T-cell (primary cell): ENCODE measurements around the gene SH3RF2. TPM values are rescaled to one million over a fixed set of nuclear protein-coding genes. Genes with fewer than 3 reads are reported as not detected.

Experiments used
- ATAC-seq, 4 experiments: fragments of 200-7000 bp in 3 of 4; fragments of 150-1000 bp in 1 of 4; cut with Tn5 transposase; replicated peaks in 1 of 4; 1 replicate in 3 of 4; 2 replicates in 1 of 4; pipeline ENCODE4 v1.10.0; 2021; ENCODE audit warnings: moderate library complexity in 3 of 4, mild to moderate bottlenecking in 2 of 4, moderate number of reproducible peaks in 1 of 4
- CTCF ChIA-PET, 2 donors: fragments of 300-600 bp; sonication (Branson Sonifier 250); formaldehyde crosslinking; loops; one replicate each; lab custom pipeline; 2022; ENCODE audit warnings: antibody characterized with exemption in 2 of 2; lab: Charles Lee
- POLR2A ChIA-PET, 2 donors: fragments of 300-600 bp; sonication (Branson Sonifier 250); formaldehyde crosslinking; loops; one replicate each; lab custom pipeline; 2022; ENCODE audit warnings: antibody characterized with exemption in 2 of 2; lab: Charles Lee
- DNase-seq, 35 experiments: peaks; one replicate each; pipeline versions ENCODE4 v3.0.0 to v3.0.0-alpha.2; 2013 to 2023
- H3K27ac ChIP-seq: one replicate; pipeline ENCODE4 v1.5.1; 2013; ENCODE audit warnings: low read length
- H3K27me3 ChIP-seq, 2 experiments: replicated peaks in 1 of 2; 1 replicate in 1 of 2; 2 replicates in 1 of 2; pipeline versions ENCODE4 v1.6.1 to v1.7.0; 2013; ENCODE audit warnings: low read length in 1 of 2, mixed read lengths in 1 of 2; ENCODE audit not compliant: control insufficient read depth in 2 of 2, insufficient read depth in 2 of 2; ENCODE audit errors: extremely low read depth in 1 of 2
- H3K36me3 ChIP-seq, 2 donors: 1 replicate in 1 of 2; 2 replicates in 1 of 2; pipeline versions ENCODE4 v1.6.1 to v1.7.0; 2013; ENCODE audit warnings: low read length in 1 of 2; ENCODE audit not compliant: control insufficient read depth in 2 of 2, insufficient read depth in 1 of 2; ENCODE audit errors: extremely low read depth in 1 of 2
- H3K4me1 ChIP-seq, 2 experiments: 1 replicate in 1 of 2; 2 replicates in 1 of 2; pipeline versions ENCODE4 v1.6.1 to v1.7.0; 2013; ENCODE audit warnings: low read length in 2 of 2, mixed read lengths in 1 of 2; ENCODE audit not compliant: insufficient read depth in 2 of 2, control insufficient read depth in 1 of 2; ENCODE audit errors: extremely low read depth in 1 of 2
- H3K4me3 ChIP-seq, 2 donors: 1 replicate in 1 of 2; 2 replicates in 1 of 2; pipeline versions ENCODE4 v1.5.1 to v1.7.0; 2013; ENCODE audit warnings: mild to moderate bottlenecking in 2 of 2, low read length in 1 of 2, moderate library complexity in 1 of 2; ENCODE audit not compliant: control insufficient read depth in 1 of 2; ENCODE audit errors: extremely low read depth in 1 of 2
- H3K9me3 ChIP-seq: 2 replicates; pipeline ENCODE4 v1.7.0; 2013
- H3K27ac Mint-ChIP-seq, 2 donors: one replicate each; pipeline ENCODE4 v1.8.0; 2020 to 2021; ENCODE audit warnings: mild to moderate bottlenecking in 2 of 2, mixed read lengths in 2 of 2
- H3K27me3 Mint-ChIP-seq, 2 donors: one replicate each; pipeline ENCODE4 v1.8.0; 2021 to 2022; ENCODE audit warnings: mixed read lengths in 2 of 2
- H3K36me3 Mint-ChIP-seq: one replicate; pipeline ENCODE4 v1.8.0; 2021; ENCODE audit warnings: mixed read lengths
- H3K4me1 Mint-ChIP-seq, 3 donors: one replicate each; pipeline ENCODE4 v1.8.0; 2020 to 2022; ENCODE audit warnings: mixed read lengths in 3 of 3, mild to moderate bottlenecking in 1 of 3
- H3K4me3 Mint-ChIP-seq, 3 donors: one replicate each; pipeline ENCODE4 v1.8.0; 2020 to 2022; ENCODE audit warnings: mild to moderate bottlenecking in 3 of 3, mixed read lengths in 3 of 3, moderate library complexity in 3 of 3
- H3K9me3 Mint-ChIP-seq, 3 donors: one replicate each; pipeline ENCODE4 v1.8.0; 2020 to 2022; ENCODE audit warnings: mixed read lengths in 3 of 3
- WGBS: methylation state at CpG from one replicate; pipeline ENCODE4 v1.1.5; 2013; ENCODE audit warnings: missing lambda C conversion rate; ENCODE audit not compliant: insufficient coverage; 5-methylcytosine and 5-hydroxymethylcytosine counted together
- total RNA-seq, 35 experiments: library from RNA in 6 of 35; stranded (reverse) in 6 of 35; fragments of 120-200 nt in 1 of 35; gene quantifications; one replicate each; pipeline versions ENCODE4 v1.2.1 to v1.2.4 and lab custom pipeline; 2013 to 2026

Gene SH3RF2
- total RNA-seq, 5 donors from 2014 or later (not counting 1 experiment from before 2014, with no cell fraction given): 0.26 to 0.75 (median 0.37) TPM; not detected in 1

DNA sequence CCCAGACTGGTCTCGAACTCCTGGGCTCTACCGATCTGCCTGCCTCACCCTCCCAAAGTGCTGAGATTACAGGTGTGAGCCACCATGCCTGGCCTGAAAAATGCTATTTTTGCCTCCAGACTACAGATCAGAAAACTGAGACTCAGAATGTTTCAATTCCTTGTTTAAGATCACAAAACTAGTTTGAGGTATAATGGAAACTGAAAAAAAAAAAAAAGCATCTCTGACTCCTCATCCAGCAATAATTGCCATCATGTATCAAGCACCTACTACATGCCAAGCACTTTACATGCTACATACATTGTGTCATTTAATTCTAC, 133.4 kb downstream of the SH3RF2 start:
- Mint-ChIP-seq H3K9me3 (no peaks in the 10 kb centered on the region), H3K27me3 (peaks cover 4 to 6% of the 10 kb centered on the region in 2 donors), H3K36me3 (no peaks in the 10 kb centered on the region), H3K4me1 (no peaks in the 10 kb centered on the region), H3K4me3 (no peak overlapping the region), H3K27ac (no peak overlapping the region)
- H3K4me1 ChIP-seq: no peaks in the 10 kb centered on the region
- CTCF ChIA-PET: no interaction called here
- H3K36me3 ChIP-seq: no peaks in the 10 kb centered on the region
- DNase-seq (no peak), ATAC-seq (no peak)
- H3K27ac ChIP-seq: no peak overlapping the region
- WGBS: 80% methylated on average over 2 of the region's 2 CpGs
- peaks cover 0 to 2% of the 10 kb centered on the region in 2 experiments for H3K27me3 ChIP-seq
- H3K4me3 ChIP-seq: no peak overlapping the region
- POLR2A ChIA-PET: no interaction called here
- no peaks in the 10 kb centered on the region for H3K9me3 ChIP-seq

DNA sequence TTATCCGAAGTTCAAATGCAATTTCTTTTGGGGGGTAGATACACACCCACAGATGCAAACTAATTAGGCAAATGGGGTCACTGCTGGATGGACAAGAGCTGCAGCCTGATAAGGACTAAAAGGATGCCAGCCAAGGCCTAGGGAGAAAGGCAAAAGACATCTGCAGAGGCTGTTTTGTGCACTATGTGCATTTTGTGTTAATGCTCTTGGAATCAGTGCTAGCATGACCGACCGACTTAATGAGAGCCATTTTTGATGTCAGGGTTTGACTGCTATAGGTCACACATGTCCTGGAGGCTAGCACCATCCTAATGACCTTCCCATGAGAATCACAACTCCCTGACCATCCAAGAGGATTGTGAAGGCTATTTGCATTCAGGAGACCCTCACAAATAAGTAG, 134.4 kb downstream of the SH3RF2 start:
- H3K27me3 ChIP-seq: peaks cover 0 to 2% of the 10 kb centered on the region in 2 experiments
- Mint-ChIP-seq H3K27me3 (peaks cover 4 to 9% of the 10 kb centered on the region in 2 donors), H3K4me3 (no peak overlapping the region), H3K4me1 (no peaks in the 10 kb centered on the region), H3K27ac (no peak overlapping the region), H3K9me3 (no peaks in the 10 kb centered on the region), H3K36me3 (no peaks in the 10 kb centered on the region)
- no peak overlapping the region for H3K4me3 ChIP-seq
- CTCF ChIA-PET: interaction anchor here in 1 of 2 donors (0.6 kb wide), 1 partner anchor 13 kb away, joined by 3 read pairs; no protein-coding TSS in a partner anchor
- DNase-seq (no peak), ATAC-seq (no peak)
- no peaks in the 10 kb centered on the region for H3K9me3 ChIP-seq
- H3K4me1 ChIP-seq: no peaks in the 10 kb centered on the region
- WGBS: no CpG with 5 or more reads among the region's 3 CpGs
- POLR2A ChIA-PET: no interaction called here
- no peak overlapping the region for H3K27ac ChIP-seq
- no peaks in the 10 kb centered on the region for H3K36me3 ChIP-seq

DNA sequence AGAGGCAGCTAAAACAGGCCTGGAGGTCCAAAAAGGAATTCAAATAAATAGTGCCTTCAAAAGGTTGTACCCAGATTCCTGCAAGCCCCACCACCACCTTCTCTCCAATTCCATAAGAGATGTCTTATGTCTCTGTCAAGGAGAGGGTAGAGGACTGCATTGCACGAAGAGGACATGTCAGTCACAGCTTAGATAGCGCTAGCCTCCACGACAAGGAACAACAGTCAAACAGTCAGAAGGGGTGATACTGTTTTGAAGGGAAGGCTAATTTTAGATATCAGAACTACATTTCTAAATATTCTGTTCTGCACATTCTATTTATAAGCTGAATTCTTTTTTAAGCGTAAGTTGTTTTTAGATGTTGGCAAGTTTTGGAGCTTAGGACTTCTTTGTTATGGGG, 134.8 kb downstream of the SH3RF2 start:
- Histone ChIP-seq H3K9me3 (no peaks in the 10 kb centered on the region), H3K27ac (no peak overlapping the region), H3K4me1 (no peaks in the 10 kb centered on the region), H3K36me3 (no peaks in the 10 kb centered on the region), H3K4me3 (no peak overlapping the region), H3K27me3 (peaks cover 0 to 3% of the 10 kb centered on the region in 2 experiments)
- H3K4me1 Mint-ChIP-seq: no peaks in the 10 kb centered on the region
- no peak for DNase-seq
- H3K4me3 Mint-ChIP-seq: no peak overlapping the region
- 100% methylated on average over 1 of the region's 4 CpGs for WGBS
- no peak for ATAC-seq
- H3K36me3 Mint-ChIP-seq: no peaks in the 10 kb centered on the region
- ChIA-PET CTCF (no interaction called here), POLR2A (no interaction called here)
- H3K27me3 Mint-ChIP-seq: peaks cover 4 to 9% of the 10 kb centered on the region in 2 donors
- no peak overlapping the region for H3K27ac Mint-ChIP-seq
- H3K9me3 Mint-ChIP-seq: no peaks in the 10 kb centered on the region

DNA sequence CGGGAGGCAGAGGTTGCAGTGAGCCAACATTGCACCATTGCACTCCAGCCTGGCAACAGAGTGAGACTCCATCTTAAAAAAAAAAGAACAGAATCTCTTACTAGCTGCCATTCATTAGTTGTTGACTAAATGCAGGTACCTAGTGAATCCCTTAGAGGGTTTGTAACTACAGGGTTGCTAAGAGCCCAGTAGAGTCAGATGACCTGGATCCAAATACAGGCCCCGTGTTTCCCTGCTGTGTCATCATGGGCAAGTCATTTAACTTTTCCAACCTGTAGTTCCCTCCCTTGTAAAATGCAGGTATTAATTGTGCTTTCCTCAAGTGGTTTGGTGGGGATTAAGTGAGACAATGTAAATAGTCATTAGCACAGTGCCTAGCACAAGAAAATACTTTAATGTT, 136.2 kb downstream of the SH3RF2 start:
- Histone ChIP-seq H3K27ac (no peak overlapping the region), H3K4me3 (no peak overlapping the region), H3K4me1 (no peaks in the 10 kb centered on the region), H3K27me3 (peaks cover 0 to 5% of the 10 kb centered on the region in 2 experiments), H3K36me3 (no peaks in the 10 kb centered on the region), H3K9me3 (no peaks in the 10 kb centered on the region)
- no peaks in the 10 kb centered on the region for H3K4me1 Mint-ChIP-seq
- H3K9me3 Mint-ChIP-seq: no peaks in the 10 kb centered on the region
- no peaks in the 10 kb centered on the region for H3K36me3 Mint-ChIP-seq
- H3K4me3 Mint-ChIP-seq: no peak overlapping the region
- no peak overlapping the region for H3K27ac Mint-ChIP-seq
- no peak for DNase-seq
- peaks cover 4 to 9% of the 10 kb centered on the region in 2 donors for H3K27me3 Mint-ChIP-seq
- ChIA-PET POLR2A (no interaction called here), CTCF (no interaction called here)
- WGBS: no CpG with 5 or more reads among the region's 2 CpGs
- ATAC-seq: no peak

DNA sequence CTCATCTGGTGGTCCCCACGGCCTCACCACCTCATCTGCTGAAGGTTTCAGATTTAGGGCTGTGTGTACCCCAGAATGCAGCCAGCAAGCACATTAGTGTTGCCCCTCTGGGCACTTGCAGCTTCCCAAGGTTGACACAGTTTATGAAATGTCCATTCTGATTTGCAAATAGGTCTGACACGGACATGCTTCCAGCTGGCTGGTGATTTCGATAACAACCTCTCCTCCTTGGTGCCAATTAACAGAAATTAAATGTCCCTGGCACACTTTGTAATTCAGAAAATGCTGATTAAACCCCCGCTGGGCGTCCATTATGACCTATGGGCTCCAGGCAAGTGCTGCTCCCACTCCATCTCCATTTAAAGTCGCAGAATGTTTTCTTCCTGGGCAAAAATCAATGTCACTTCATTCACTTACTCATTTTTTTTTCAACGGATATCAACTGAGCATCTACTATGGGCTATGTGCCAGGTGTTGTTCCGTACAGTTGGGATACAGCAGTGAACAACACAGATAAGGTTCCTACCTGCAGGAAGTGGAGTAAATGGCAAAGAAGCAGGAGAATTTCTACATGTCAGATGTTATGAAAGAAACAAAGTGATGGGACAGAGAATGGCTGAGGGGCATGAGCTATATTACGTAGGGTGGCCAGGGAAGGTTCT, 137.0 kb downstream of the SH3RF2 start:
- POLR2A ChIA-PET: no interaction called here
- no peaks in the 10 kb centered on the region for H3K36me3 Mint-ChIP-seq
- CTCF ChIA-PET: no interaction called here
- 69% methylated on average over 8 of the region's 9 CpGs for WGBS
- no peaks in the 10 kb centered on the region for H3K4me1 Mint-ChIP-seq
- DNase-seq: no peak
- Histone ChIP-seq H3K36me3 (no peaks in the 10 kb centered on the region), H3K9me3 (no peaks in the 10 kb centered on the region), H3K27ac (no peak overlapping the region), H3K4me3 (no peak overlapping the region), H3K27me3 (peaks cover 0 to 5% of the 10 kb centered on the region in 2 experiments), H3K4me1 (no peaks in the 10 kb centered on the region)
- H3K27ac Mint-ChIP-seq: no peak overlapping the region
- ATAC-seq: no peak
- peaks cover 4 to 9% of the 10 kb centered on the region in 2 donors for H3K27me3 Mint-ChIP-seq
- no peak overlapping the region for H3K4me3 Mint-ChIP-seq
- no peaks in the 10 kb centered on the region for H3K9me3 Mint-ChIP-seq

DNA sequence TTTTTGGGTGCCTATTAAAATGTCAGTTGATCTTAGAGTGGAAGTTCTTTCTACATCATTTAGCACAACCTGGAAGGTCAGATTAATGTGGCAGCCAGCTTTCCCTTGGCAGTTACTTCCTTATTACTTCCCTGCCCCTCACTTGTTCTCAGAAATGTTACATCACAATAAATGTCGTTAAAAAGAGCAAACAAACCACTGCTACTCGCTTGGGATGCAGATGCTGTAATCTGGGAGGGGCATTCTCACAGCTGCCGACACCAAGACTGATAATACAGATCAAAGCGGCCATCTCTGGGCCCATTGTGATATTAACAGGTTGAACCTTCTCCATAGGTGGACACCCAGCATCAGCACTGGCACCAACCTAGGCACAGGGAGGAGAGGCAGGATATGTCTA, 139.7 kb downstream of the SH3RF2 start:
- DNase-seq: no peak
- ChIA-PET POLR2A (no interaction called here), CTCF (no interaction called here)
- H3K4me3 Mint-ChIP-seq: no peak overlapping the region
- Histone ChIP-seq H3K4me3 (no peak overlapping the region), H3K36me3 (no peaks in the 10 kb centered on the region), H3K4me1 (peaks cover 3 to 4% of the 10 kb centered on the region in 2 experiments), H3K27me3 (peaks cover 0 to 5% of the 10 kb centered on the region in 2 experiments), H3K9me3 (no peaks in the 10 kb centered on the region), H3K27ac (no peak overlapping the region)
- no peak overlapping the region for H3K27ac Mint-ChIP-seq
- H3K27me3 Mint-ChIP-seq: peaks cover 4 to 12% of the 10 kb centered on the region in 2 donors
- H3K9me3 Mint-ChIP-seq: no peaks in the 10 kb centered on the region
- no peak for ATAC-seq
- no peaks in the 10 kb centered on the region for H3K36me3 Mint-ChIP-seq
- H3K4me1 Mint-ChIP-seq: peaks cover 0 to 14% (median 13%) of the 10 kb centered on the region in 3 donors
- WGBS: 55% methylated on average over 3 of the region's 4 CpGs
